ENCODE results near the gene ABR.

DNA sequence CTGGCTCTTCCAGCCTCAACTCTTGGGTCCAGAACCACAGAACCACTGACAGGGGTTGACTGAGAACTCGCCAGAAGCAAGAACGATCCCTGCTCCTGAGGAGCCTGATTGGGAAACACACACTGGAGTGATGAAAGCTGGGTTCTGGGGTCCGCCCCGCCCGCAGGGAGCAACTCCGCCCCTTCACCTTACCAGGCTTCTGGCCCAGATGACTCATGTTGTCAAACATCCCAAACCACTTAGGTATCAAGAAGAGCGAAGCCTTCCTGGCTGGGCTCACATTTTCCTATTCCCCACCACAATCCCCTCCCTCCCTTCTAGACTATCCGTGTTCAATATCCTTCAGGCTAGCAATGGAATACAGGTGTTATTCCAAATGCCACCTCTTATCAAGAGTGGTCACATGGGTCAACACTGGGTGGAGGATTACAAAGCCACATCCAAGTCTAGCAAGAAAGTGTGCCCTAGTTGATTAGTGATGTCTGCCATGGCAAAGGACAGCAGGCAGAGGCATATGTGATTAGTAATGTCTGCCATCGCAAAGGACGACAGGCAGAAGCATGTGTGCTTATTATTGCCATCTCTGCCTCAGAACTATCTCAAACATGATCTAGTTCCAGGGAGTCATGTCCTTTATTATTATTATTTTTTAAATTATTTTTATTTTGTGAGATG is 112.4 kb downstream of the ABR start:
- TF ChIP-seq, protein P1, sequence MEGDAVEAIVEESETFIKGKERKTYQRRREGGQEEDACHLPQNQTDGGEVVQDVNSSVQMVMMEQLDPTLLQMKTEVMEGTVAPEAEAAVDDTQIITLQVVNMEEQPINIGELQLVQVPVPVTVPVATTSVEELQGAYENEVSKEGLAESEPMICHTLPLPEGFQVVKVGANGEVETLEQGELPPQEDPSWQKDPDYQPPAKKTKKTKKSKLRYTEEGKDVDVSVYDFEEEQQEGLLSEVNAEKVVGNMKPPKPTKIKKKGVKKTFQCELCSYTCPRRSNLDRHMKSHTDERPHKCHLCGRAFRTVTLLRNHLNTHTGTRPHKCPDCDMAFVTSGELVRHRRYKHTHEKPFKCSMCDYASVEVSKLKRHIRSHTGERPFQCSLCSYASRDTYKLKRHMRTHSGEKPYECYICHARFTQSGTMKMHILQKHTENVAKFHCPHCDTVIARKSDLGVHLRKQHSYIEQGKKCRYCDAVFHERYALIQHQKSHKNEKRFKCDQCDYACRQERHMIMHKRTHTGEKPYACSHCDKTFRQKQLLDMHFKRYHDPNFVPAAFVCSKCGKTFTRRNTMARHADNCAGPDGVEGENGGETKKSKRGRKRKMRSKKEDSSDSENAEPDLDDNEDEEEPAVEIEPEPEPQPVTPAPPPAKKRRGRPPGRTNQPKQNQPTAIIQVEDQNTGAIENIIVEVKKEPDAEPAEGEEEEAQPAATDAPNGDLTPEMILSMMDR (conservative IDR thresholded peaks at IDR 0.05; ENCODE audit: low read depth, low read length): no peak
- TF ChIP-seq EZH2phosphoT487 (IDR thresholded peaks at IDR 0.05; ENCODE audit: borderline replicate concordance, low read length) (no peak), EZH2 (IDR thresholded peaks at IDR 0.05; ENCODE audit: low read length, unreplicated experiment) (no peak)
